H1 (cell line): Measurements from ENCODE around the gene RBM38. TPM values are rescaled to one million over a fixed set of nuclear protein-coding genes. Genes with fewer than 3 reads are reported as not detected.

ENCODE experiments used
- BACH1 ChIP-seq: IDR thresholded peaks from 2 replicates; pipeline ENCODE4 v1.6.1; 2012; ENCODE audit warnings: low read length, improper control_type of control experiment
- CHD2 ChIP-seq: IDR thresholded peaks from 2 replicates; pipeline ENCODE4 v1.6.1; 2012; ENCODE audit warnings: low read length, improper control_type of control experiment
- CHD7 ChIP-seq: fragments of 300-600 bp; sonication (generic); IDR thresholded peaks from 2 replicates; pipeline ENCODE4 v1.7.1; 2012; ENCODE audit warnings: low read length, moderate library complexity, mild to moderate bottlenecking, inconsistent platforms; ENCODE audit not compliant: insufficient replicate concordance
- polyA plus RNA-seq, 7 experiments: library from polyadenylated mRNA; depleted of rRNA in 3 of 7; stranded (reverse) in 5 of 7; unstranded in 2 of 7; fragments of >200 nt in 5 of 7; fragments of 200-250 nt in 2 of 7; gene quantifications; 1 replicate in 5 of 7; 2 replicates in 1 of 7; 4 replicates in 1 of 7; pipeline versions ENCODE4 v1.2.1 to v1.2.3, GENCODE V29; 2011 to 2013; ENCODE audit warnings: missing spikeins in 2 of 7, mixed read lengths in 2 of 7
- total RNA-seq: library from RNA; stranded (reverse); fragmentation: NEBNext Ultra II Directional; extraction: Animal tissue kit (Norgen Biotek cat#: 25700); gene quantifications from 2 replicates; pipeline ENCODE4 v1.2.1, GENCODE V29; 2021

Gene RBM38
- total and polyA plus RNA-seq, 2 of the 8 experiments (the other 6 are each of a cell fraction or from before 2014, with no cell fraction given): 57.7 to 109 TPM

- TF ChIP-seq CHD7 (no peak), BACH1 (no peak), CHD2 (no peak)
Observed at GRCh38 chr20:57445298-57445697, 54.1 kb downstream of the RBM38 start (continued).
